HG03066 (cell line): ENCODE measurements around the gene PGC.
A peak's percentile ranks its signal among the peaks of the same experiment; 100 is the strongest.

Experiments used
- ATAC-seq: cut with Tn5 transposase; IDR thresholded peaks from one replicate; pipeline ENCODE4 v1.9.1; 2021; ENCODE audit warnings: low read depth; ENCODE audit not compliant: unreplicated experiment

The PGC gene

DNA sequence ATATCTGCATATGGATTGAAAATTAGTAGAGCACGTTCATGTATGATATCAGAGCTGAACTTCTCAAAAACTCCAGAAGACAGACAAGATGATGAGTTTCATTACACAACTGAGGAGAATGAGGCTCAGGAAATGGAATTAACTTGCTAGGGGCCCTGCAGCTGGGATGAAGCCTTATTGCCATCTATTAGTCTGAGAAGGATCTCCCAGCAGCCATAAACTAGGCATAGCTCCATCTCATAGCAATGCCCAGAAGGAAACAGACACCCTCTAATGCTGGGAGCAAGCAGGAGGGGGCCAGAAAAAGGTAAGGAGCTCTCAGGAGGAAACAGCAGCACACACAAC lies 29.8 kb downstream of the PGC start:
- no peak for ATAC-seq

DNA sequence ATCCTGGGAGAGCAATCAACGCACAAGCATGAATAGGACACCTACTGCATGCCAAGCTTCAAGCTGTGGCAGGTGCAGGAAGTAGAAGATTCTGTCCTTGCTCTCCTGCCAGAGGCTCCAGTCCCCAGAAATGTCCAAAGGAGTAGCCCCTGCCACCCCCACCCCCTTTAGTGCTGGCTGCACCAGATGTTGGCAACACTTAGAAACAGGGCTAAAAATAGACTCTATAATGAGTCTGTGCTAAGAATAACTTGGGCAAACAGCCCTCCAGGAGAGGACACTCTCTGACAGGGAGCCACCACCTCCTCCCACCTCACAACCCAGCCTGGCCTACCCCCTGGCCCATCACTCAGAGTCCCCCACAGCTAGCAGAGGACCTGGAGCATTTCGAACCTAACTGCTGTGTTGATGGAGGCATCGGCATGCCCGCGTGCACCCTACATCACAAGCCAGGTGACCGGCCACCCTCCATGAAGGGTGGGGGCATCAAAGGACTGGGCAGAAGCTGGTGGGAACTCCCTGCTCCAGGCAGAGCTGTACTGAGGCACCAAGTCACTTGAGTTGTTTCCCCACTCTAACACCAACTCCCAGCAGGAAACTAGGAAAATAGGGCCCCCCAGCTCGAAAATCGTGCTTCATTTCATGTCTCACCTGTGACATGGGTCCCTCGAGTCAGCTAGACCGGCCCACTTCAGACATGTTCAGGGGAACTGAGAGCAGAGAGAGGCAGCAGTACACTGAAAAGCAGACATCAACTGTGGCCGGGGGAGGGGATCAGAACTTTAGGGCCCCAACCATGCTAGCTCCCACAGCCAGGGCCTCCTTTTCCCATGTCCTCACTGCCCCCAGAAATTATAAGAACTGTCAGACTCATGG lies 30.4 kb downstream of the PGC start:
- no peak for ATAC-seq

DNA sequence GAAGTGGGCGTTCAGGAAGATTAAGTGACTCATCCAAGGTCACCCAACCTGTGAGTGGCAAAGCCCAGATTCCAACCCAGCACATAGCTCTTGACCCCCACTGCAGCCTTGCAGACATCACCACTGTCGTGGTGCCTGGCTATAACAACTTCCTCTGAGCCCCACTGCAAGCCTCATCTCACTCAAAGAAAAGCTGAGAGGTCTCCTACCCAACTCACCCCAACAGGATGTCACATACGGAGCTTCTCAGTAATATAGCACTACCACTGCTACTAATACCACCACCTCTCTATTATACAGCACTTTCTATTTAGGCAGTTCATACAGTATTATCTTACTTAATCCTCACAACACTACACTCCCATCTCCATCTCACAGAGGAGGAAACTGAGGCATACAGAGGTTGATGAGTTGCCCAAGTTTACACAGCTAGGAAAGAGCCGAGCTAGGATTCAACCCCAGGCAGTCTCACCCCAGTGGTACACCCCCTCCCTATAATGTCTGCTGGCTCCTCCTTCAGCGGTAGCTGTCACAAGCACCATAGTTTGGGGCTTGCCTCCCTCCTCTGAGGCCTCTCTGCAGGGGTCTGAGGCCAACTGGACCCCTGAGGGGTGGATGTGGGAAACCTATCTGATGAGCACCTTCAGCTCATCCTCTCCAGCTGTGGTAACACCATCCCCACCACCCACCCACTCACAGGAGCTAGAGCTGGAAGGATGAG lies 31.2 kb downstream of the PGC start:
- ATAC-seq: no peak

GRCh38 chr6:41714556-41715273 lies 32.5 kb downstream of the PGC start:
- ATAC-seq: no peak

- peak; percentile 55 for ATAC-seq
Observed at GRCh38 chr6:41713650-41714291, 33.4 kb downstream of the PGC start.

GRCh38 chr6:41713159-41713649 lies 34.0 kb downstream of the PGC start:
- peak; percentile 17 for ATAC-seq

DNA sequence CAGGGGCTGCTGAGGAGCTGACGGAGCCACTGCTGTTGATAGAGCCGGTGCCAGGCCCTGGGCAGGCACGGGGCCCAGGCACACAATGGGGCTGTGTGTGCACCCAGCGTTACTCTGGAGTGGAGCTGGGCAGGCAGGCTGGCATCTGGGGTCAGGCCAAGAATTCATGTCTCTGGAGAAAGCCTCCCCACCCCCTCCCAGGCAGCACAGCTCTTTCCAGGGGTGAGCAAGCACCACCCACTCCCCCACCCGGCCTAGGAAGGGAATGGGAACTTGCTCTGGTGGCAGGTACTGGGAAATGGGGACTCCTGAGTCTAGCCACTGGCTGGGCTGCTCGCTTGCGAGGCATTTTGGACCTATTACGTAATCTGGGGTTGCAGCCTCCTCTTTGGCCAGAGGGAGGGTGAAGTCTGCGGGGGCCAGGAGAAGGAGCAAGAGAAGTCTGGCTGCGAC lies 34.5 kb downstream of the PGC start:
- ATAC-seq: no peak

DNA sequence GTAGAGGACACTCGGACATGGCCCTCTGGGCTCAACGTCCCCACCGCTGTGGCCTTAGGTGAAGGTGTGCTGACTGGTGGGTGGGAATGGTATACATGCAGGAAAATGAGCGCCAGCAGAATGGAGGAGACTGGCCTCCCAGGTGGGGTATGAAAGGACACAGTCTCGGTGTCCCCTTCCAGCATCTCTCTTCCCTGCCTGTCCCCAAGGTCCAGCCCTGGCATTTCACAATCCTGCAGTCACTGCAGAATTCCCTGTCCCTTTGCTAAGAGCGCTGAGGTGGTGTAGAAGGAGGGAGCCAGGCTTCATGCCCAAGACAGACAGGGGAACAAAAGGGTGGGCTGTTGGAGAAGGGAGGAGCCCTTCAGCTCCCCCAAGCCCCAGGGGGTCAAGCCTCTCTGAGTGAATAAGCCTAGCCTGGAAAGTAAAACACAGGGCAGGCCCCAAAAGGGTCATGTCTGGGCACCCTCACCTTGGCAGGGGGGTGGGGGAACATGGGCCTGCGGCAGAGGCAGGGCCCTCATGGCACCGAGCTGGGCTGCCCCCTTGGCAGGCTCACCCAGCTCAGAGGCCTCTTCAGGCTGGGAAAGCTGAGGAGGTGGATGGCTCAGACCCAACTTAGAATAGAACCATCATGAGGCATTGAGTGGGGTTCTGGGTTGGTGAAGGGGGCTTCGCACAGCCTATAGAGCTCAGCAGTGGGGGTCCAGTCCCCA lies 35.7 kb downstream of the PGC start:
- no peak for ATAC-seq

- no peak for ATAC-seq
Observed at GRCh38 chr6:41709375-41709774, 37.8 kb downstream of the PGC start.

- ATAC-seq: no peak
Observed at GRCh38 chr6:41708856-41709255, 38.3 kb downstream of the PGC start.

GRCh38 chr6:41707565-41708200 lies 39.5 kb downstream of the PGC start:
- ATAC-seq: no peak

DNA sequence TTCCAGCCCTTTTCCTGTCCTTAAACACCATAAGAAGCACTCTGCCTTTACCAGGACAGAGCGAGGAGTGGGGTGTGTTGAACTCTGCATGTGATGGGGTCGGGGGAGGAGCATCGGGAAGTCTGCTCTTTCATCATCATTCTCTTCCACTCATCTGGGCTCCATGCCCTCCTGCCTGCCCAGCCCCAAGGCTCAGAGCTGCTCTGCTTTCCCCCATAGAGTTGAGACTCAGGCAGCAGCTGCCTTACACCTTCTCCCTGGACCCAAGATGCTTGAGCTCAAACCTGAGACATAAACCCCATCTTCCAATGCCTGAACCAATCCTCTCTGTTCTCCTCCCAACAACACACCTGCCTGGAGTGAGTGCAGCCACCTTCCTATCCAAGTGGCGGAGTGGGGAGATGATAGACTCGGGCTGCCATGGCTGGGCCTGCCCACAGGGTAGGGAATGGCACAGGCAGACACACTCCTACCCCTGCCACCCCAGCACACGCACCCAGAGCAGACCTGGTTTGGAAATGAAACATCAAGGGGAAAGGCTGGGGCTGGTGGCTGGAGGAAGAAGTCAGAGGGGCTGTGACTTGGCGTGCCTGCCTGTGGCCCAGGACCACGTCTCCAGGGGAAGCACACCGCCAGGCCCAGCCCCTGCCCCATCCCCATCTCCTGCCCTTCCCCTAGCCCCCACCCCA lies 40.2 kb downstream of the PGC start:
- ATAC-seq: no peak

- ATAC-seq: peak; percentile 81
Observed at GRCh38 chr6:41705996-41706835, 41.0 kb downstream of the PGC start.

- no peak for ATAC-seq
Observed at GRCh38 chr6:41705311-41705995, 41.7 kb downstream of the PGC start.

GRCh38 chr6:41704656-41705310 lies 42.4 kb downstream of the PGC start:
- no peak for ATAC-seq

DNA sequence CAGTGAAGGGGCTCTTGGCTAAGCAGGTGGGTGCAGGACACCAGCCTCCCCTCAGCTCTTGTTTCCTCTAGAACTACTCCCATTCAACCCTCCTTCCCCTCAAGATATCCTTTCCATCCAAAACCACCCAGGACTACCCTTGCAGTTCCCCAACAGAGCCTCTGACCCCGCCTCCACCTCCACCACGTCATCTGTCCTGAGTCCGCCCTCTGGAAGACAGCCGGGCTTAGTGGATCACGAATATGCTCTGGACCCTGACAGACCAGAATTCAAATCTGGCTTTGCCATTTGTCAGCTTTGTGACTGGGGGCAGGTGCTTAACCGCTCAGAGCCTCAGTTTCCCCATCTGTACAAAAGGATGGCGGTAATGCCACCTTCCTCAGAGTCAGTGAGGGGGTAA lies 43.2 kb downstream of the PGC start:
- no peak for ATAC-seq
